GM18498 (cell line): ENCODE data around the gene FOSL2.
A peak's percentile ranks its signal among the peaks of the same experiment; 100 is the strongest.
"Not testable (repeated sequence)": the region's sequence is repeated elsewhere in the genome, so short reads cannot be mapped to it uniquely, and the experiment has no call there.

Experiments
- ATAC-seq: cut with Tn5 transposase; IDR thresholded peaks from one replicate; pipeline ENCODE4 v1.9.1; 2021; ENCODE audit warnings: mild to moderate bottlenecking, moderate library complexity; ENCODE audit not compliant: unreplicated experiment

Gene FOSL2

DNA sequence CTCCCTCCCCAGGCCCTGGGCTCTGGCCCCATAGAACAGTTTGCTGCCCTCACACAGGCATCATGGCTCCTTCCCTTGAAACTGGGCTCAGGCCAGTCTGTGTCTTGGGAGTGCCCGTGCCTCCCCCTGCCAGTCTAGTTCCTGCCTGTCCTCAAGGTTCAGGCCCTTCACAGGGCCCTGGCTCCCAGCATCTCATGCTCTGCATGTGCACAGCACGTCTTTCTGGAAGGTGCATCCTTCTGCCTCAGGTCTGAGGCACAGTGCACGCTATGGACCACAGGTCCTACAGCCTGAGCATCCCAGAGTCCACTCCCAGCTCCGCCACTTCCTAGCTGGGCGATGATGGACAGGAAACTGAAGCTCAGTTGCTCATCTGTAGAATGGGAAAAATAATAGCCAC lies 35.6 kb upstream of the FOSL2 start:
- no peak for ATAC-seq

DNA sequence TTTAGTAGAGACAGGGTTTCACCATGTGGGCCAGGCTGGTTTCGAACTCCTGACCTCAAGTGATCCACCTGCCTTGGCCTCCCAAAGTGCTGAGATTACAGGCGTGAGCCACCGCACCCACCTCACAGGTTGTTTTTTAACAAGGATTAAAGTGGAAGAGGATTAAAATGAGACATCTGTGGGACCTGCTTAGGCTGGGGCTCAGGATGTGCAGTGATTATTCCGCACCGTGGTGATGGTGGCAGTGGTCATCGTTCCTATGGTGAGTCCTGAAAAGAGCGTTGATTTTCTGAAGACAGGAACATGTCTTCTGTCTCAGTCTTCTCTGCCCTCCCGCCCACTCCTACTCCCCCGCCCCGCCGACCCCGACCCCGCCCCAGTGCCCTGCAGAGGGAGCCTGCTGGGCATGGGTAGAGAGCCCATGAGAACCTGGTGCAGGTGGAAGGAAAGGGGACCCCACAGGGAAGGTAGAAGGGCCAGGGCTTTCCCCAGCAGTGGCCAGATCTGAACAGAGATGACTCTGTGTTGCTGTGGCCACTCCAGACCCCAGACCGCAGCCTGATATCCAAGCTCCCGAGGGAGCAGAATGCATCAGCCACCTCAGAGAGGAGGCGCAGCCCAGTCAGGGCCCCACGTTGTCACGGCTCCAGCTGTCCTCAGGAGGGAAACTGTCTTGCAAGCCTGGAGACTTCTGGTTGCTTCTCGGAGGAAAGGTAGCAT lies 34.5 kb upstream of the FOSL2 start:
- no peak for ATAC-seq

DNA sequence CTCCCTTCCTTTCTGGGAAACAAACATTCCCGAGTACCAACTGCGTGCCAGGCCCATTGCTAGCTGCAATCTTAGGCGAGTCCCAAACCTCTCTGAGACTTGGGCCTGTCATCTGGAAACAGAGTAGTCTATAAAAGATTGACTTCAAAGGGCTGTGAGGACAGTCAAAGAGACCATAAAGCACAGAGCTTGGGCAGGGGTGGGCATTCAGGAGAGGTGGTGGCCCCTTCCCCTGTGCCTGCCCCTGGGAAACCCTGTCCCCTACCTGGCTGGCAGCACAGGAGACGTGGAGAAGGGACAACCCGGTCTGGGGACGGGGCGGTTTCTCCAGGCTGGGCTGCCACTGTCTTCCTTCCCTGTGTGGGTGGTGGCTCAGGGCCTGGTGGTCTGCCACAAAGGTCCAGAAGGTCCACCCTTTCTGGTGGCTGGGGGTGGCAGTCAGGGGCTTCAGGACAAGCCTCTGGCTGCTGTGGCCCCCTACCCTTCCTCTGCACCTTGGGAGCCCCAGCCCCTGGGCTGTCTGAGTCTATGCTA lies 33.9 kb upstream of the FOSL2 start:
- peak; percentile 8 for ATAC-seq

- peak; percentile 85 for ATAC-seq
These were observed 33.2 kb upstream of the FOSL2 start for GRCh38 chr2:28359222-28360057.

DNA sequence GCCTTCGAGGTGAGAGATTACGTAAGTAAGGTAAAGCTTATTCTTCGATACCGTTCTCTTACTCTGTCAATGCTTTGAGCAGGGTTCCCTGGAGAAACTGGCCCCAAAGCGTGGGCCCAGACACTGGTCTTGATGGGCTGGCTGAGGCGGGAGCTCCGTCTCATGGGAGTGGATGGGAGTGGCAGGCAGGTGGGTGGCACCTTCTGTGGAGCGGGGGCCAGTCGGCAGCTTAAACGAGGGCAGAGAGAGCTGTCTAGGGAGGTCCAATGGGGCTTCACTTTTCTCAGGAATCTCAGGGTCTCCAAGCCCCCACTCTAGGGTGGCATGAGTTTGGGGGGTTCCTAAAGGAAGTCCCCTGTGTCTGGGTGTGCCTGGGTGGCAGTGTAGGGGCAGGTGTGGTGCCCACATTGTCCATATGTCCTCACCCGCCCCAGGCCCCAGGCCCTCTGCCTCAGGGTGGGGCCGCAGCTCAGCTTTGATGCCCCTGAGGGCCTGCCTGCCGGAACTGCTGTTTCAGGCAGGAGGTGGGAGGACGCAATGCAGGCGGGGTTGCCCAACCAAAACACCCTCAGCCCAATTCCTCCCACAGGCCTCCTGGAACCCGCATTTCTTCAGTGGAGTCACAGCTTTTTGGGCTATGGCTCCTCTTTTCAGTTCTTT lies 32.5 kb upstream of the FOSL2 start:
- no peak for ATAC-seq

- ATAC-seq, result no peak
These were observed 31.9 kb upstream of the FOSL2 start for GRCh38 chr2:28360718-28361293.

- no peak for ATAC-seq
These were observed 30.5 kb upstream of the FOSL2 start for GRCh38 chr2:28361991-28362710.

DNA sequence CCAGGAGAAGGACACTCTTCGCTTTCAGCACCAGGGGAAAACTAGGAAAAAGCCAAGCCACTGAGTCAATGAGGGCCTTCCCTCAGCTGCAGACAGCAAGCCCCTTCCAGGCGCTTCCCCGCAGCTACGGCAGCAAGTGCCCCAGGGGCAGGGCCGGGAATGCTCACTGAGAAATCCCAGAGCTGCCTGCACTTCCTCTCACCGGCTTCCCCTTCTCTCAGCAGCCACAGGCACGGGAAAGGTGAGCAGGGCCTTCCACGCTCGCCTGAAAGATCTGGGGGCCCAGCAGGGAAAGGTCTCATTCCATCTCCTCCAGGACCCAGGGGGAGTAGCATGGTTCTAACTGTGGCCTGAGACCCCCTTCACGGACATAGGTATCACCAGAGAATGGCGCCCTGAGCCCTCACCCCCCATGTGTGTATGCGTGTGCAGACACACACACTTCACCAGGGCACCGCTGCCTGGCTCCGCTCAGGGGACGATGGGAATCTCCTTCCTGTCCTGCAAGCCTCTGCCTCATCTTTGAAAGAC lies 29.6 kb upstream of the FOSL2 start:
- no peak for ATAC-seq

DNA sequence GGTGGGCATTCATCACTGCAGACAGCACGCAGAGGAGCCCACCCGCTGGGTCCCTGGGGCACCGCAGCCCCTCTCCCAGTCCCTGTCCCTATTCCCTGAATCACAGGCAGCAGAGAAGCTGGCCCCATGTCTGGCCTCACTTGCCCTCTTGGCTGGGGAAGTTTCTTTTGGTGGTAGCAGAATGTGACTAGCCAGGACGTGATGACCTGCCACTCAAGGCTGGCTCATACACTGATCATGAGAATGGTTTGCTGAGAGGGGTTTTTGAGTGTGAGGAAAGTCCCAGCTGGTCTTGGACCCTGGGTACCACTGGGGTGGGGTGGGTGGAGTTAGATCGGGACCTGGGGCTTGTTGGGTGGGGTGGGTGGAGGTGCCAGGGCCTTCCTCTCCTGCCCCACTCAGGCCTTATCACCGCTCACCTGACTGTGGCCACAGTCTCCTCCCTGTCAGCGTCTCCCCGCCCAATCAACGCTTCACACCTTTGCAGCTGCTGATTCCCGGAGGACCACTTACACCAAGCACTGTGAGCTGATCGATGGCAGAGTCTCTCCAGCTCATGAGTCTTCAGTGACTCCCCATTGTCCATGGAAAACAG lies 28.9 kb upstream of the FOSL2 start:
- ATAC-seq, result no peak

DNA sequence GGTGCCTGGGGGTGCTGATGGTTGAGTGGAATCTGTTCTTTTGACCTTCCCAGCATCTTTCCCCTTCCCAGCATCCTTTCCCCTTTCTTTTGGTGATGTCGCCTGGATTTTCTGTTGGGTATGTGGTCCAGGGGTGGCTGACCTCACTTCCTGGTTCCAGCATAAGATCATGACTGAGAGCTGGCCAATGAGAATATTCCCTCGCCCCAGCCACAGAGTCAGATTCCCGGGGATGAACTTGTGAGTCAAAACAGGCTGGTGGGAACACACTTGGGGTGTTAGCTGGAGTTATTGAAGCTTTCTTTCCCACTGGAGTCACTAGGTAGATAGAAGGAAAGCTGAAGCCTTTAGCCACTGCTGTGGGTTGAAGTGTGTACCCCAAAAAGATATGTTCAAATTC lies 28.0 kb upstream of the FOSL2 start:
- no peak for ATAC-seq

DNA sequence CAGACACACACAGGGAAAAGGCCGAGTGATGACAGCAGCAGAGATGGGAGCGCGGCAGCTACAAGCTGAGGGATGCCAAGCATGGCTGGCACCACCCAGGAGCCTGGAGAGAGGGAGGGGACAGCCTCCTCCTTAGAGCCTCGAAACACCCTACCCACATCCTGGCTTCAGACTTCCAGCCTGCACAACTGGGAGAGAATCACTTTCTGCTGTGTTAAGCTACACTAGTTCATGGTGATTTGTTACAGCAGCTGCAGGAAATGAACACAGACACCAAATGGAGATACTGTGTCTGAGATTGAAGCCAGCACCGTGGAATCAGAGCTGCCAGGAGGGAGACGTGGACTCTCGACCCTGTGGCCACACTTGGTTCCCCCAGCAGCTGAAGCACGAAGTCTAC lies 27.5 kb upstream of the FOSL2 start:
- ATAC-seq, result no peak

DNA sequence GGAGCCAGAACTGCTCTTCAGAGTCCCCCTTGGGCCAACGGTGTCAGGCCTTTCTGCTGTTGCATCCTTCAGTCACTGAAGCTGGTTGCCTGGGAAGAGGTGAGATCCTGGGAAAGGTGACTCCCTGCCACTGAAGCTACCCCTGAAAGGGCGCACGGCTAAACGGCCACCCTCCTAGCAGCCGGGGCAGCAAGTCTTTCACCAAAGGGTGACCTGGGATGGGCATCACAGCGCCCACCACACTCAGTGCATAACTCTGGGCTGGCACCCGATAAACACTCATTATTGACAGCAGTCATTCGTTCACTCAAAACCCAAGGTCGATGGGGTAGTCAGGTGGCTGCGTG lies 26.5 kb upstream of the FOSL2 start:
- ATAC-seq, result no peak

GRCh38 chr2:28366496-28367282 lies 26.0 kb upstream of the FOSL2 start:
- ATAC-seq, result peak; percentile 54

GRCh38 chr2:28367667-28368356 lies 24.8 kb upstream of the FOSL2 start:
- no peak for ATAC-seq

- ATAC-seq, result no peak
These were observed 24.3 kb upstream of the FOSL2 start for GRCh38 chr2:28368357-28368798.

GRCh38 chr2:28369358-28369757 lies 23.3 kb upstream of the FOSL2 start:
- ATAC-seq, result no peak

DNA sequence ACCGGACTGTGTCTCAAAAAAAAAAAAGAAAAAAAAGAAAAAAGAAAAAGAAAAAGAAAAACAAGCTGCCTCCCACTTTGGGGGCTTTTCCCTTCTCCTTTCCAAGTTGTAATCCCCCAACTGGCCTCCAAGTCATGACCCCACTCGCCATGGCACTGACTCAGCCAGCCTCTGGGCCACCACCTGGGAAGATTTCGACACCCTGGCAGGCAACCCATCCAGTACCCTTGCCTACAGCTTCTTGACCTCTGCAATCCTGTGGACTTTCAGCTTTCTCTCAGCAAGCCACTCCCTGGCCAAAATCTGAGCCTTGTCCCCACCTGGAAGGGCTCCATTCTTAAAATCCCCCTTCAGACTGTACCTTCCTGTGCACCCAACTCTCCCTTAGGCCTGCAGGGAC lies 22.3 kb upstream of the FOSL2 start:
- no peak for ATAC-seq

GRCh38 chr2:28371728-28372127 lies 20.9 kb upstream of the FOSL2 start:
- ATAC-seq, result not testable (repeated sequence)

DNA sequence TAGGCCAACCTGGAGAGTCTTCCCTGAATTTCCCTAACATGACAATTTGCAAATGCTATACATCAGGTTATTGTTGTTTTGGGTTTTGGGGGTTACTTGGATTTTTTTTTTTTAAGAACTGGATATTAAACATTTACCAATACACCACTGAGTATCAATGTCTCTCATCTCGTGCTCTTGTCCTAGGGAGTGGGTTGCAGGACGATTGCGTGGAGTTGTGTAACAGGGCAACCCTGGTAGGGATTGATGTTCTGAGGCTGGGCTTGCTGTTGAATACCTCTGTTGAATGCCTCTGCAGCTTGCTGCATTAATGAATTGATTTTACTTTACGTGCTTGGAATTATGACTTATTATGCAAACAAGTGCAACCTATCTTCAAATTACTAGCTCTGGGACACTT lies 18.8 kb upstream of the FOSL2 start:
- ATAC-seq, result no peak
